Fibroblast of mammary gland (primary cell): ENCODE results near the gene C17orf113.

Experiments used
- DNase-seq: peaks from one replicate; pipeline ENCODE4 v3.0.0-alpha.2; 2010; ENCODE audit warnings: low read depth
- H3K4me3 ChIP-seq: 2 replicates; pipeline ENCODE4 v1.5.1; 2011; ENCODE audit warnings: low read depth, mild to moderate bottlenecking, low read length, moderate library complexity; ENCODE audit not compliant: control insufficient read depth
- CTCF ChIP-seq: conservative IDR thresholded peaks from 2 replicates; pipeline ENCODE4 v1.5.1; 2011; ENCODE audit warnings: low read depth, low read length, inconsistent platforms; ENCODE audit not compliant: control insufficient read depth, insufficient read depth

Gene C17orf113

GRCh38 chr17:42052346-42052877 is 2.0 kb upstream of the C17orf113 start:
- DNase-seq, result no peak
- no peak overlapping the region for H3K4me3 ChIP-seq
- TF ChIP-seq CTCF, result no peak

GRCh38 chr17:42051645-42052044 is 1.2 kb upstream of the C17orf113 start:
- no peak for DNase-seq
- TF ChIP-seq CTCF, result no peak

GRCh38 chr17:42051013-42051400 is 606 bp upstream of the C17orf113 start:
- no peak for DNase-seq
- TF ChIP-seq CTCF, result no peak
- H3K4me3 ChIP-seq, result no peak overlapping the region

More at GRCh38 chr17:42051645-42052044, 1.2 kb upstream of the C17orf113 start:
- H3K4me3 ChIP-seq, result no peak overlapping the region

GRCh38 chr17:42049834-42050392 is 488 bp downstream of the C17orf113 start:
- no peak for DNase-seq
- TF ChIP-seq CTCF, result no peak
- H3K4me3 ChIP-seq, result peak overlapping the region; percentile 12

GRCh38 chr17:42047343-42047742 is 3.1 kb downstream of the C17orf113 start:
- no peak for DNase-seq
- TF ChIP-seq CTCF, result no peak
- no peak overlapping the region for H3K4me3 ChIP-seq

- no peak for TF ChIP-seq CTCF
- DNase-seq, result no peak
Observed at GRCh38 chr17:42045719-42046118, 4.7 kb downstream of the C17orf113 start.

More at GRCh38 chr17:42045719-42046118, 4.7 kb downstream of the C17orf113 start:
- H3K4me3 ChIP-seq, result no peak overlapping the region
